ENCODE measurements around the gene CHID1.

Gene CHID1

GRCh38 chr11:819129-819931 lies 91.3 kb downstream of the CHID1 start:
- DNase-seq, result peak; percentile 97

- no peak for DNase-seq
These were observed 92.0 kb downstream of the CHID1 start, which contains the start of gene PNPLA2 for GRCh38 chr11:818396-819128. Gene PNPLA2, plus strand, starts transcription at chr11:818914. Its CDS starts 805 bp downstream, at chr11:819719.

Data from hematopoietic multipotent progenitor cell treated with erythropoietin and hydrocortisone succinate and interleukin-3 and kit ligand, for 4 days (in vitro differentiated cells).